Neural cell (in vitro differentiated cells): ENCODE results near the gene MMP15. TPM values are rescaled to one million over a fixed set of nuclear protein-coding genes. Genes with fewer than 3 reads are reported as not detected.

ENCODE experiments used
- H2AFZ ChIP-seq: fragments of 200-600, 300-800 bp; sonication (generic), shearing (Covaris generic); 2 replicates; pipeline ENCODE4 v1.6.0; 2014; ENCODE audit warnings: low read depth, mild to moderate bottlenecking, antibody characterized with exemption, low read length, moderate library complexity
- H3F3A ChIP-seq: fragments of 200-600 bp; shearing (Covaris generic); 2 replicates; pipeline ENCODE4 v1.6.1; 2016; ENCODE audit warnings: mild to moderate bottlenecking, moderate library complexity, mixed read lengths, antibody characterized with exemption, low read length; ENCODE audit not compliant: insufficient read depth, poor library complexity, severe bottlenecking
- H3K27ac ChIP-seq: fragments of 200-600, 300-800 bp; sonication (generic), shearing (Covaris generic); 2 replicates; pipeline ENCODE4 v1.5.1; 2014; ENCODE audit warnings: mild to moderate bottlenecking, low read length, moderate library complexity
- H3K27me3 ChIP-seq: fragments of 300-800, 200-600 bp; sonication (generic), shearing (Covaris generic); 2 replicates; pipeline ENCODE4 v1.6.0; 2014; ENCODE audit warnings: mild to moderate bottlenecking, low read depth, low read length, moderate library complexity; ENCODE audit not compliant: insufficient read depth
- H3K36me3 ChIP-seq: fragments of 300-800, 200-600 bp; sonication (generic), shearing (Covaris generic); 2 replicates; pipeline ENCODE4 v1.5.1; 2014; ENCODE audit warnings: mild to moderate bottlenecking, antibody characterized with exemption, low read length, moderate library complexity; ENCODE audit not compliant: insufficient read depth
- H3K4me2 ChIP-seq: fragments of 300-800, 200-600 bp; sonication (generic), shearing (Covaris generic); 2 replicates; pipeline ENCODE4 v1.6.0; 2014; ENCODE audit warnings: mild to moderate bottlenecking, low read length
- H3K4me3 ChIP-seq: fragments of 300-800, 200-600 bp; sonication (generic), shearing (Covaris generic); 2 replicates; pipeline ENCODE4 v1.5.1; 2014; ENCODE audit warnings: mild to moderate bottlenecking, low read length, moderate library complexity
- H3K79me2 ChIP-seq: fragments of 200-600 bp; shearing (Covaris generic); replicated peaks from 2 replicates; pipeline ENCODE4 v1.6.0; 2014; ENCODE audit warnings: mild to moderate bottlenecking, low read length, moderate library complexity; ENCODE audit not compliant: insufficient read depth
- H3K9ac ChIP-seq: fragments of 300-800, 200-600 bp; sonication (generic), shearing (Covaris generic); 2 replicates; pipeline ENCODE4 v1.6.1; 2016; ENCODE audit warnings: mild to moderate bottlenecking, low read length, mixed read lengths
- H3K9me2 ChIP-seq: fragments of 200-600 bp; shearing (Covaris generic); 2 replicates; pipeline ENCODE4 v1.6.1; 2016; ENCODE audit warnings: mild to moderate bottlenecking, low read length, mixed read lengths; ENCODE audit not compliant: insufficient read depth
- H3K9me3 ChIP-seq: fragments of 200-600, 300-800 bp; sonication (generic), shearing (Covaris generic); 2 replicates; pipeline ENCODE4 v1.6.1; 2016; ENCODE audit warnings: mild to moderate bottlenecking, mixed run types, low read length, moderate library complexity, mixed read lengths
- H4K20me1 ChIP-seq: fragments of 200-600 bp; shearing (Covaris generic); 2 replicates; pipeline ENCODE4 v1.6.1; 2016; ENCODE audit warnings: mild to moderate bottlenecking, mixed run types; ENCODE audit not compliant: insufficient read depth
- CTCF ChIP-seq: fragments of 450-650 bp; IDR thresholded peaks from 2 replicates; pipeline ENCODE4 v1.5.1; 2014; ENCODE audit warnings: antibody characterized with exemption, mild to moderate bottlenecking, moderate library complexity; ENCODE audit not compliant: poor library complexity, severe bottlenecking
- EP300 ChIP-seq: fragments of 450-650 bp; conservative IDR thresholded peaks from 2 replicates; pipeline ENCODE4 v1.6.1; 2014; ENCODE audit warnings: antibody characterized with exemption, mild to moderate bottlenecking, moderate library complexity; ENCODE audit not compliant: poor library complexity, severe bottlenecking
- EZH2 ChIP-seq: fragments of 200-600, 300-800 bp; shearing (Covaris generic), sonication (generic); IDR thresholded peaks from 2 replicates; pipeline ENCODE4 v1.6.1; 2014; ENCODE audit warnings: antibody characterized with exemption, low read length, borderline replicate concordance, mild to moderate bottlenecking; ENCODE audit not compliant: insufficient read depth, poor library complexity, severe bottlenecking
- MXI1 ChIP-seq: fragments of 450-650 bp; conservative IDR thresholded peaks from 2 replicates; pipeline ENCODE4 v1.6.1; 2014; ENCODE audit warnings: antibody characterized with exemption, mild to moderate bottlenecking; ENCODE audit not compliant: poor library complexity, severe bottlenecking
- POLR2AphosphoS5 ChIP-seq: IDR thresholded peaks from 2 replicates; pipeline ENCODE4 v1.6.1; 2012
- RAD21 ChIP-seq: fragments of 450-650 bp; conservative IDR thresholded peaks from 2 replicates; pipeline ENCODE4 v1.6.1; 2014; ENCODE audit warnings: antibody characterized with exemption, mild to moderate bottlenecking, moderate library complexity
- SMC3 ChIP-seq: fragments of 450-650 bp; conservative IDR thresholded peaks from 2 replicates; pipeline ENCODE4 v1.6.1; 2014; ENCODE audit warnings: antibody characterized with exemption, mild to moderate bottlenecking, moderate library complexity; ENCODE audit not compliant: poor library complexity
- TAF1 ChIP-seq: IDR thresholded peaks from 2 replicates; pipeline ENCODE4 v1.6.1; 2012; ENCODE audit warnings: low read depth
- polyA plus RNA-seq: library from polyadenylated mRNA; depleted of rRNA; stranded (reverse); fragments of >200 nt; gene quantifications from 2 replicates; pipeline ENCODE4 v1.2.3, GENCODE V29; 2014
- TF ChIP-seq, protein P1 (sequence below): IDR thresholded peaks from 2 replicates; pipeline ENCODE4 v1.6.1; 2012; ENCODE audit warnings: borderline replicate concordance

The MMP15 gene
- polyA plus RNA-seq, 1 donor from 2014 or later: 18.5 TPM

DNA sequence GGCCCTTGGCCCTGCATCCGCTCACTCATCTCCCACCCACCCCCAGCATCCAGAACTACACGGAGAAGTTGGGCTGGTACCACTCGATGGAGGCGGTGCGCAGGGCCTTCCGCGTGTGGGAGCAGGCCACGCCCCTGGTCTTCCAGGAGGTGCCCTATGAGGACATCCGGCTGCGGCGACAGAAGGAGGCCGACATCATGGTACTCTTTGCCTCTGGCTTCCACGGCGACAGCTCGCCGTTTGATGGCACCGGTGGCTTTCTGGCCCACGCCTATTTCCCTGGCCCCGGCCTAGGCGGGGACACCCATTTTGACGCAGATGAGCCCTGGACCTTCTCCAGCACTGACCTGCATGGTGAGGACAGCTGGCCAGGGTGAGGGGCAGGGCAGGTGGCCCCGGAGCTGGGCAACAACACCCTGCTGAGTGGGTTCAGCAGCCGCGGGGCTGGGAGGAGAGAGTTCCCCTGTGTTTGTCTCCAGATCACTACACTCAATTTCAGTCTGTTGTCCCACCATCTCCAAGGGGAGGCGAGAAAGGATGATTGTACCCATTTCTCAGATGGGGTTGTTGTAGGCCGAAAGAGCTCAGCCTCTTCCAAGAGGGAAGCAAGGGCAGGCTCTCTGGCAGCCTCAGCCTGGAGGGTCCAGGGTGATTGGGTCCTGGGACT, 14.4 kb downstream of the MMP15 start:
- Histone ChIP-seq H2AFZ (no peak overlapping the region), H3K27me3 (no peaks in the 10 kb centered on the region), H3K9me3 (no peaks in the 10 kb centered on the region), H3K4me3 (no peak overlapping the region), H3K36me3 (no peaks in the 10 kb centered on the region), H3K9ac (no peak overlapping the region), H3K4me2 (no peak overlapping the region), H3F3A (no peaks in the 10 kb centered on the region), H4K20me1 (no peaks in the 10 kb centered on the region), H3K27ac (no peak overlapping the region), H3K79me2 (no peaks in the 10 kb centered on the region), H3K9me2 (no peaks in the 10 kb centered on the region)
- no peak for TF ChIP-seq RAD21
- TF ChIP-seq EP300: no peak
- no peak for TF ChIP-seq SMC3
- TF ChIP-seq EZH2: no peak
- no peak for TF ChIP-seq POLR2AphosphoS5
- TF ChIP-seq, protein P1, sequence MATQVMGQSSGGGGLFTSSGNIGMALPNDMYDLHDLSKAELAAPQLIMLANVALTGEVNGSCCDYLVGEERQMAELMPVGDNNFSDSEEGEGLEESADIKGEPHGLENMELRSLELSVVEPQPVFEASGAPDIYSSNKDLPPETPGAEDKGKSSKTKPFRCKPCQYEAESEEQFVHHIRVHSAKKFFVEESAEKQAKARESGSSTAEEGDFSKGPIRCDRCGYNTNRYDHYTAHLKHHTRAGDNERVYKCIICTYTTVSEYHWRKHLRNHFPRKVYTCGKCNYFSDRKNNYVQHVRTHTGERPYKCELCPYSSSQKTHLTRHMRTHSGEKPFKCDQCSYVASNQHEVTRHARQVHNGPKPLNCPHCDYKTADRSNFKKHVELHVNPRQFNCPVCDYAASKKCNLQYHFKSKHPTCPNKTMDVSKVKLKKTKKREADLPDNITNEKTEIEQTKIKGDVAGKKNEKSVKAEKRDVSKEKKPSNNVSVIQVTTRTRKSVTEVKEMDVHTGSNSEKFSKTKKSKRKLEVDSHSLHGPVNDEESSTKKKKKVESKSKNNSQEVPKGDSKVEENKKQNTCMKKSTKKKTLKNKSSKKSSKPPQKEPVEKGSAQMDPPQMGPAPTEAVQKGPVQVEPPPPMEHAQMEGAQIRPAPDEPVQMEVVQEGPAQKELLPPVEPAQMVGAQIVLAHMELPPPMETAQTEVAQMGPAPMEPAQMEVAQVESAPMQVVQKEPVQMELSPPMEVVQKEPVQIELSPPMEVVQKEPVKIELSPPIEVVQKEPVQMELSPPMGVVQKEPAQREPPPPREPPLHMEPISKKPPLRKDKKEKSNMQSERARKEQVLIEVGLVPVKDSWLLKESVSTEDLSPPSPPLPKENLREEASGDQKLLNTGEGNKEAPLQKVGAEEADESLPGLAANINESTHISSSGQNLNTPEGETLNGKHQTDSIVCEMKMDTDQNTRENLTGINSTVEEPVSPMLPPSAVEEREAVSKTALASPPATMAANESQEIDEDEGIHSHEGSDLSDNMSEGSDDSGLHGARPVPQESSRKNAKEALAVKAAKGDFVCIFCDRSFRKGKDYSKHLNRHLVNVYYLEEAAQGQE: no peak
- no peak for TF ChIP-seq TAF1
- no peak for TF ChIP-seq CTCF
- no peak for TF ChIP-seq MXI1

DNA sequence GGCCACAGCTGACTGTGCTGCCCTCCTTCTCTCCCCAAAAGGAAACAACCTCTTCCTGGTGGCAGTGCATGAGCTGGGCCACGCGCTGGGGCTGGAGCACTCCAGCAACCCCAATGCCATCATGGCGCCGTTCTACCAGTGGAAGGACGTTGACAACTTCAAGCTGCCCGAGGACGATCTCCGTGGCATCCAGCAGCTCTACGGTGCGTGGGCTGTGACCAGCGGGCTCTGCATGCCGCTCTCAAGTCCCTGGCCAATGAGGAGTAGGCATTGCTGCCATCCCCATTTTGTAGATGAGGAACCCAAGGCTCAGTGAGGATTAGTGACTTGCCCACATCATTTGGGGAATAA, 14.9 kb downstream of the MMP15 start:
- TF ChIP-seq EP300 (no peak), MXI1 (no peak), TAF1 (no peak), SMC3 (no peak), RAD21 (no peak), CTCF (no peak), POLR2AphosphoS5 (no peak), EZH2 (no peak)
- TF ChIP-seq, protein P1: no peak
- Histone ChIP-seq H4K20me1 (no peaks in the 10 kb centered on the region), H3K79me2 (no peaks in the 10 kb centered on the region), H3K9me2 (no peaks in the 10 kb centered on the region), H3K27me3 (no peaks in the 10 kb centered on the region), H3K4me3 (no peak overlapping the region), H3F3A (no peaks in the 10 kb centered on the region), H3K9ac (no peak overlapping the region), H3K4me2 (no peak overlapping the region), H2AFZ (no peak overlapping the region), H3K27ac (no peak overlapping the region), H3K9me3 (no peaks in the 10 kb centered on the region), H3K36me3 (no peaks in the 10 kb centered on the region)
